SK-N-DZ (cell line): Measurements from ENCODE around the gene MYO5B.
"Not testable (repeated sequence)": the region's sequence is repeated elsewhere in the genome, so short reads cannot be mapped to it uniquely, and the experiment has no call there.

Source experiments
- DNase-seq: peaks from one replicate; pipeline ENCODE4 v3.0.0-alpha.2; 2015; ENCODE audit warnings: low spot score

The MYO5B gene

GRCh38 chr18:49839012-49839411 lies 355.9 kb downstream of the MYO5B start:
- DNase-seq, result no peak

GRCh38 chr18:49838381-49838780 lies 356.6 kb downstream of the MYO5B start:
- DNase-seq, result no peak

GRCh38 chr18:49837889-49838288 lies 357.1 kb downstream of the MYO5B start:
- DNase-seq, result no peak

- DNase-seq, result not testable (repeated sequence)
These were observed 357.6 kb downstream of the MYO5B start for GRCh38 chr18:49837316-49837835.

GRCh38 chr18:49835405-49835804 lies 359.5 kb downstream of the MYO5B start:
- DNase-seq, result no peak

GRCh38 chr18:49834258-49834657 lies 360.7 kb downstream of the MYO5B start:
- DNase-seq, result no peak

- no peak for DNase-seq
These were observed 361.1 kb downstream of the MYO5B start for GRCh38 chr18:49833814-49834213.

GRCh38 chr18:49832221-49832647 lies 362.7 kb downstream of the MYO5B start:
- no peak for DNase-seq

- DNase-seq, result no peak
These were observed 367.0 kb downstream of the MYO5B start for GRCh38 chr18:49827996-49828395.

GRCh38 chr18:49819823-49820671 lies 374.9 kb downstream of the MYO5B start:
- DNase-seq, result no peak

- DNase-seq, result no peak
These were observed 375.8 kb downstream of the MYO5B start for GRCh38 chr18:49819071-49819662.

GRCh38 chr18:49817947-49818346 lies 377.0 kb downstream of the MYO5B start:
- DNase-seq, result no peak

GRCh38 chr18:49815927-49816326 lies 379.0 kb downstream of the MYO5B start:
- no peak for DNase-seq

GRCh38 chr18:49814147-49814499 lies 380.8 kb downstream of the MYO5B start:
- DNase-seq, result peak; percentile 66

GRCh38 chr18:49813319-49814146 lies 381.4 kb downstream of the MYO5B start, which contains the start of gene ACAA2:
TSS of gene ACAA2 (minus strand) at chr18:49813533. CDS start at chr18:49813484, 49 bp downstream.
- DNase-seq, result peak; percentile 83

GRCh38 chr18:49813069-49813318 lies 382.0 kb downstream of the MYO5B start:
- DNase-seq, result peak; percentile 18

GRCh38 chr18:49812286-49813068 lies 382.5 kb downstream of the MYO5B start:
- DNase-seq, result peak; percentile 10

GRCh38 chr18:49811151-49811938 lies 383.6 kb downstream of the MYO5B start:
- DNase-seq, result peak; percentile 3

GRCh38 chr18:49808553-49809191 lies 386.3 kb downstream of the MYO5B start:
- not testable (repeated sequence) for DNase-seq

GRCh38 chr18:49804096-49804495 lies 390.9 kb downstream of the MYO5B start:
- no peak for DNase-seq
